Measurements from ENCODE around the gene JAZF1.

The JAZF1 gene

GRCh38 chr7:28190077-28190710, 9.6 kb upstream of the JAZF1 start:
- DNase-seq = no peak

DNA sequence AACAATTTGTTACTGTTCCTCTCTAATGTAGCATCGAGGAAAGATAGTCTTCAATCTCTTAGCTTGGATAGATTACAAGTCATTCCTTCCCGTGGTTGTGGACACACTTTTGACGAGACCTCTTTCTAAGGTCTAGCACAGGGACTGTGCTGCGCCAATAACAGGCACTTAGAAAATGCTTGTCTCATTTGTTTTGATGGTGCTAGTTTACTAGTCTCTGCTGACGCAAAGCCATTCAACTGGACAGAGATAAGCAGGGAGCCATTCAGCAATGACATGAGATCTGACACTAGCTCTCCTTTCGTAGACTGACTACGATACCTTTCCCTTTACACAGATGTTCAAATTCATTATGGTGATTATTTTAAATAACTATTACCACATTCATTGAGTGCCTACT, 6.4 kb upstream of the JAZF1 start:
- DNase-seq = no peak

DNA sequence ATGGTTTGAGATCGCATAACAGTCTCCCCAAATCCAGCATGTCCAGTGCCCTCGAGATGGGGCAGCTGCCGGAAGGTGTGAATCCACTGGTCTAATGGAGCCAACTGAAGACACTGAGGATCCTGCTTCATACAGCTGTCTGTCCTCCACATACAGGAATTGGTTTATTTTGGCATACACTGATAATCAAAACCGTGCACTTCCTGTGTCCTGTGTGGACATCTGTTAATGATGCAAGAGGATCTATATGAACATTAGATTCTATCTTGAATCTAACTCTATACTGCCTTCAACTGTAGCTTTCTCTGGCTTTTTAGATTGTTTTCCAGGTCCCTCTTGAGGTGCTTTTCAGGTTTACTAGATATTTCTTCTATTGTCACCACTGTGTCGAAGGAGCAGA, 3.0 kb upstream of the JAZF1 start:
- DNase-seq = no peak

- DNase-seq = no peak
Measured at GRCh38 chr7:28182071-28182471, 1.5 kb upstream of the JAZF1 start.

- DNase-seq = no peak
Measured at GRCh38 chr7:28181416-28181815, 821 bp upstream of the JAZF1 start.

DNA sequence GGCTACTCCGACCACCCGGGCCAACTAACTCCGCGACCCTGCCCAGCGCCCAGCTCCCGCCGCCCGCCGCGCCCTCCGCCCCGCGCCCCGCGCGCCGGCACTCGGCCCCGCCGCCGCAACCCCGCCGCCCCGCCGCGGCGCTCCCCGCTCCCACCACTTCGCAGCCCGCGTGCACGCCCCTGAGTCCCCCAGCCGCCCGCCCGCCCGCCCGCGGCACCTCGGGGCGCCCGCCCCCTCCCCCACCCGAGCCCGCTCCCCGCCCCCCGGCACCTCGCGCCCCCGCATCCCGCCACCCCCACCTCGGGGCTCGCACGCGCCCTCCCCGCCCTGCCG, 598 bp downstream of the JAZF1 start:
- DNase-seq = no peak

GRCh38 chr7:28179120-28180030, 1.2 kb downstream of the JAZF1 start:
- DNase-seq = no peak

GRCh38 chr7:28178599-28178998, 2.0 kb downstream of the JAZF1 start:
- DNase-seq = no peak

DNA sequence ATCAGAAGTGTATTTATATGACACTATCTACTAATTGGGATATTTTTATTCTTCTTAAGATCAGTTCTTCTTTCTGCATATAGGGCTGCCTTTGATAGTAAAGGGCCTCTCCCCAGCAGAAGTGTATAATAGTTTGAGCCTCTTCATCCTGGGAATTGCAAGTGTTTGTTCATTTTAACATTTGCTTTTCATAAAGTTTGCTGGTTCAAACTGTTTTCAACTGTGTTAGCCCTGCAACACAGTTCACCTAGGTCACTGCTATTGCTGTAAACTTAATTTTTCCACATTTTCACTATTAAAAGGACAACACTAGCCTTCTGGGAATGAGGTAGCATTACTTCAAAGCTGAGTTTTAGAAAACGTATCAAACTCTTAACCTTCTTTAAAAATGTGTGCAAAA, 2.8 kb downstream of the JAZF1 start:
- DNase-seq = no peak

GRCh38 chr7:28176645-28177044, 4.0 kb downstream of the JAZF1 start:
- DNase-seq = no peak

GRCh38 chr7:28176174-28176573, 4.4 kb downstream of the JAZF1 start:
- DNase-seq = no peak

DNA sequence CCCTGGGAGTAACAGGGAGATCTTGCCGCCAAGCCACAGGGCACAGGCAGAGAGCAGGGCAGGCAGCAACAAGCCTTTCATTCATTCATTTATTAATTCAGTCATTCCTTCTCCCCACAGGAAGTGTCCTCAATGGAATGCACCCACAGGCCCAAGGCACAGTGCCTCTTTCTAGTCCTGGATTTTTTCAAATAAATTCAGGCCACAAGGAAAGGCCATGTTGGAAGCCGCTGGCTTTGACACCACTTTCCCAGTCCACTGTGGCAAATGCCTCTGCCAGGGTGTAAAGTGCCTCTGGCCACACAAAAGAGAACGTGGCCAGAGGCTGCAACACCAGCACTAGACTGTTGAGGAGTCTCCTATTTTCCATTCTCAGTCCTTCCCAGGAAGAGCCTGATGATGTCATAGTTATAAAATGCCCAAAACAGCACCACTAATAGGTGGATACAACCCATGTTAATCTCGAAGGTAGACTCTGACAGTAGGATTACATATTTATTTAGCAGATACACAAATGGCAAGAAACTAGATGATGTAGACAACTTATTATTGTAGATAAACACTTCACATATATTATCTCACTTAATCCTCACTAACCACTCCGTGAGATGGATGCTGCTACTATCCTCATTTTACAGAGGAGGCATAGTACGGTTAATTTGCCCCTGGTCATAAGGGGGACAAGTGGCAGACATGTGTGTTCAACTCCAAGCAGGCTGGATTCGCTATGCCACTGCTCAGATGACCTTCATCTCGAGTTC, 5.5 kb downstream of the JAZF1 start:
- DNase-seq = no peak

- no peak for DNase-seq
Measured at GRCh38 chr7:28174442-28174841, 6.2 kb downstream of the JAZF1 start.

DNA sequence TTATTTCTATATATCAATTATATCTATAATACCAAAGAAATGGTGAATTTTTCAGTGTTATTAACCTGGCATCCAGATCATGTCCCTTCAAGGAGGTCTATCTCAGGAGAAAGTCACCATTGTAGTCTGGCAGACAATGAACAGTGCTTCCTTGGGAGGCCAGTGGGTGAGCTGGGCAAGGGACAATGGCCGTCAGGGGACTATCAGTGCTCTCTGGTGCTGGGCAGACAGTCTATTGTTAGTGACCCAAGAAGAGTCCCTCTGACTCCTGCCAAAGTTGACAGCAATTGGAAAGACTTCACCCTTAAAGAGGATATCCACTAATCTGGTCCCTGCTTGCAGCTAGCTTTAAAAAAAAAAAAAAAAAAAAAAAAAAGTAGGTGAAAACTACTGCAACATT, 7.1 kb downstream of the JAZF1 start:
- no peak for DNase-seq

- DNase-seq = no peak
Measured at GRCh38 chr7:28172958-28173357, 7.6 kb downstream of the JAZF1 start.

- DNase-seq = no peak
Measured at GRCh38 chr7:28170701-28171100, 9.9 kb downstream of the JAZF1 start.

- DNase-seq = no peak
Measured at GRCh38 chr7:28169230-28169629, 11.4 kb downstream of the JAZF1 start.

DNA sequence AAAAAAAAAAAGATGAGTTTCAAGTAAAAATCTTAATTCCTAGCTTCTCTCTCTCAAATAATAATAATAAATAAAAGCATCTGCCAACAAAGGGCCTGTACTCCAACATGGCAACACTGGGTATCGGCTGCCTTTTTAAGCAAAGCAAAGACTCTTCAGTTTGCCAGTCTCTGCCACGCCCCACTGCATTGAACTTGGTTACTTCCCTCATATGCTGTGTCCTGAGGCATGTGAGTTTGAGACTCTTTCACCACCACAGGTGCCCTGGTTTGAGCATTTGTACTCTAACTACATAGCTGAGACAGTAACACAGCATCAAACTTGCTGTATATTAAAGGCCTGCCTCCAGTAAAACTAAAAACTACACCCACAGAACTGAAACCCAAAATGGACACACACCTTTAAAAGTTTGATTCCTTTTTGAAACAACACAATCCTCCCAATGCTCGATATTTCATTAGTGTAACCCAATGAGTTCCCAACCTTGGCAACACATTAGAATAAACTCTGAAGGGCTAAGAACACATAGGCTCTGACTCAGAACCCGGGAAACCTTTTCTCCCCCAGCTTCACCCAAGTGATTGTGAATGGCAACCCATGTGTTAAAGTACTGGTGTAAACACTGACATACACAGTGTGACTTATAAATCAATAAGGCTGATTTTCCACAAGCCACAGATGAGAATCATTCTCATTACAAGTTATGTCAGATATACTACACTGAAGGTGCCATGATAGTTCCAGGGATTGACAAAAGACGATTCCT, 12.0 kb downstream of the JAZF1 start:
- no peak for DNase-seq

- no peak for DNase-seq
Measured at GRCh38 chr7:28166982-28167715, 13.4 kb downstream of the JAZF1 start.

DNA sequence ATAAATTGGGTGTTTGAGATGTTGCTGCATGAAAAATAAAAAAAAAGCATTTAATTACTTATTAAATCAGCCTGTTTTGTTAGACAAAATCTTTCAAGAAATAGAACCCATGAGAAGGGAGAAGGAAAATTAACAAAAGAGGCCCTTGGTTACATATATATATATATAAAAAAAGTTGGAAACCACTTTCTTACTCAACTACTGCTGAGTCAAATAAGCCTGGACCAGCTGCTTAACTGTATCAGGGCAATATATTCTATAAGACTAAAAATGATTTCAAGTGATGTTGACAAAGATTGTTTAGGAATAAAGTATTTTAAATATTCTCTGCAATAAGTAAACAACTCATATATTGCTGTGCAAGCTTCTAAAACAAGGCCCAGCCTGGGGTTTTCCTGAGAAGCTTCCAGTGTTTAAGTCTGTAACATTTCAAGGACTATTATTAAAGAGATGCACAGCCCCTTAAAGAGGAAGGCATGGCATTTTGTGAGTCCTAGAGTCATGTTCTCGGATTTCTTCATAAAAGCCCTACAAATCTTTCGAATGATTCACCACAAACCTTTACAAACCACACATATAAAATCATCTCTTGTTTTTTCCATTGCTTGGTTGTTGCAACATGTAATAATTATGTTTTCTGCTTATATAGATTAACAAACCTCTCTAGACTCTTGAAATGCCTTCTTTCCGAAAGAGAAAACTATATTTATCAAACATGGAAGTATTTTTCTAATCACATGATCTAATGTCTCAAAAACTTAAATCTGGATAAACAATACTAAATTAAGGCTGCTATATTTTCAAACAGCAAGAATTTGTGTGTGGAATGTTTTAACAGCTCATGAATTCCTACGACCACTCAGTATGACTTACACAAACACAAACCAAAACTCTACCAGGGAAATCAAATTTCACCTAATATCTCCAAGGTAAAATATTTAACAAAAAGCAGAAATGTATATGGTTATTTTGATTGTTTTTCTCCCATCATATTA, 14.3 kb downstream of the JAZF1 start:
- DNase-seq = peak; percentile 53

- no peak for DNase-seq
Measured at GRCh38 chr7:28165261-28165660, 15.3 kb downstream of the JAZF1 start.
